ENCODE results near the gene SOX6. TPM values are rescaled to one million over a fixed set of nuclear protein-coding genes. Genes with fewer than 3 reads are reported as not detected.

SOX6 gene
- polyA plus RNA-seq, 1 donor (not counting 4 experiments of a cell fraction or from before 2014, with no cell fraction given) = 6.0 TPM

DNA sequence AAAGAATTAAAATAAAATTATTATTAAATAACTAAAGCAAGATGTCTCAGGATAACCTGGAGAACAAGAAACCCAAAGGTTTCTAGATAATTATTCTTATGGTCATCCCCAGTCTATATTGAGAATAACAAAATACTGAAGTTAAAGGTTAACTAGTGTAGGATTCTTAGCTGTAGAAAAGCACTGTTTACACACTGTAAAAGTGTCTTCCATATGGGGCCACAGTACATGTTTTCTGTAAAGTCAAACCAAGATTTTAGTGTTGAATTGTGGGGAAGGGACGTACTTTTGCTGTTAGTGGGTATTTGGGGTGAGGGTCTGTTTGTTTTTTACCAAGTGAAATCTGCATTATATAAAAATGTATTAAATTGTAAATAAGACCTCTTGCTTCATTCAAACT is 47.5 kb upstream of the SOX6 start:
- Histone ChIP-seq H3K9me3 (ENCODE audit: control insufficient read depth, low read depth, low read length) (no peaks in the 10 kb centered on the region), H3K9me1 (ENCODE audit: control insufficient read depth, extremely low read depth, insufficient read depth, low read length) (no peaks in the 10 kb centered on the region), H3K27me3 (ENCODE audit: control insufficient read depth, extremely low read depth, insufficient read depth, low read length) (no peaks in the 10 kb centered on the region), H4K20me1 (ENCODE audit: control insufficient read depth, extremely low read depth, insufficient read depth, low read length) (no peaks in the 10 kb centered on the region), H3K79me2 (ENCODE audit: control insufficient read depth, insufficient read depth, low read length) (no peaks in the 10 kb centered on the region), H3K4me2 (ENCODE audit: control insufficient read depth, extremely low read depth, insufficient read depth, low read depth, low read length) (no peak overlapping the region), H3K4me1 (ENCODE audit: control insufficient read depth, extremely low read depth, insufficient read depth, low read length) (no peaks in the 10 kb centered on the region), H3K4me3 (ENCODE audit: control insufficient read depth in 2 of 3, extremely low read depth in 1 of 3, insufficient read depth in 2 of 3, low read depth in 1 of 3, low read length in 3 of 3) (no peak overlapping the region), H3K36me3 (ENCODE audit: control insufficient read depth in 2 of 2, extremely low read depth in 1 of 2, insufficient read depth in 2 of 2, low read length in 2 of 2) (no peaks in the 10 kb centered on the region), H2AFZ (ENCODE audit: control insufficient read depth, low read length) (no peak overlapping the region), H3K27ac (ENCODE audit: control insufficient read depth, insufficient read depth, low read length) (no peak overlapping the region), H3K9ac (ENCODE audit: control insufficient read depth, extremely low read depth, insufficient read depth, low read length) (no peak overlapping the region)
- dilution Hi-C loops (cut with MboI; ENCODE audit: extremely low pct_ligation_motif_present, low sequenced_read_pairs) = no loop called here
- FAIRE-seq = no peak
- TF ChIP-seq, protein P1, sequence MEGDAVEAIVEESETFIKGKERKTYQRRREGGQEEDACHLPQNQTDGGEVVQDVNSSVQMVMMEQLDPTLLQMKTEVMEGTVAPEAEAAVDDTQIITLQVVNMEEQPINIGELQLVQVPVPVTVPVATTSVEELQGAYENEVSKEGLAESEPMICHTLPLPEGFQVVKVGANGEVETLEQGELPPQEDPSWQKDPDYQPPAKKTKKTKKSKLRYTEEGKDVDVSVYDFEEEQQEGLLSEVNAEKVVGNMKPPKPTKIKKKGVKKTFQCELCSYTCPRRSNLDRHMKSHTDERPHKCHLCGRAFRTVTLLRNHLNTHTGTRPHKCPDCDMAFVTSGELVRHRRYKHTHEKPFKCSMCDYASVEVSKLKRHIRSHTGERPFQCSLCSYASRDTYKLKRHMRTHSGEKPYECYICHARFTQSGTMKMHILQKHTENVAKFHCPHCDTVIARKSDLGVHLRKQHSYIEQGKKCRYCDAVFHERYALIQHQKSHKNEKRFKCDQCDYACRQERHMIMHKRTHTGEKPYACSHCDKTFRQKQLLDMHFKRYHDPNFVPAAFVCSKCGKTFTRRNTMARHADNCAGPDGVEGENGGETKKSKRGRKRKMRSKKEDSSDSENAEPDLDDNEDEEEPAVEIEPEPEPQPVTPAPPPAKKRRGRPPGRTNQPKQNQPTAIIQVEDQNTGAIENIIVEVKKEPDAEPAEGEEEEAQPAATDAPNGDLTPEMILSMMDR (optimal IDR thresholded peaks at IDR 0.05 in 1 of 3, IDR thresholded peaks at IDR 0.05 in 1 of 3, conservative IDR thresholded peaks at IDR 0.05 in 1 of 3; ENCODE audit: extremely low read depth in 1 of 3, insufficient read depth in 2 of 3, low read length in 3 of 3) = no peak
- no peak for TF ChIP-seq EZH2 (IDR thresholded peaks at IDR 0.05; ENCODE audit: low read length)
- DNase-seq (ENCODE audit: low read depth, low spot score) = no peak

DNA sequence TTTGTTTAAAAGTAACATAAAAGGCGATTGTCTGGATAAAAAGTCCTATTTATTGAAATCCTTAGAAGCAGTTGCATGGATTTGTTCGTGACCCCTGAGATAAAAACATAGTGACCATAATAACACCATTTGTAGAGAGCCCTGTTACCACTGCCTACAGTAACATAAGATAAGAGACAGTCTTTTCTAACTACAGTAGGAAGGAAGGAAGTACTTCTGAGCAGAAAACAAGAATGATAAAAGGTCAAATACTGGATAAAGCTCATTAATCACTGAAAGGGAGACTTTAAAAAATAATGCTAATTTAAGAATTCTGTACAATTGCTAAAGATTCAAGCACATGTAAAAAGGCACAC is 47.1 kb upstream of the SOX6 start:
- FAIRE-seq = no peak

More for the DNA sequence above, 47.1 kb upstream of the SOX6 start:
- Histone ChIP-seq H3K4me1 (ENCODE audit: control insufficient read depth, extremely low read depth, insufficient read depth, low read length) (no peaks in the 10 kb centered on the region), H3K27ac (ENCODE audit: control insufficient read depth, insufficient read depth, low read length) (no peak overlapping the region), H3K9ac (ENCODE audit: control insufficient read depth, extremely low read depth, insufficient read depth, low read length) (no peak overlapping the region), H3K27me3 (ENCODE audit: control insufficient read depth, extremely low read depth, insufficient read depth, low read length) (no peaks in the 10 kb centered on the region), H4K20me1 (ENCODE audit: control insufficient read depth, extremely low read depth, insufficient read depth, low read length) (no peaks in the 10 kb centered on the region), H3K79me2 (ENCODE audit: control insufficient read depth, insufficient read depth, low read length) (no peaks in the 10 kb centered on the region), H3K36me3 (ENCODE audit: control insufficient read depth in 2 of 2, extremely low read depth in 1 of 2, insufficient read depth in 2 of 2, low read length in 2 of 2) (no peaks in the 10 kb centered on the region), H3K4me2 (ENCODE audit: control insufficient read depth, extremely low read depth, insufficient read depth, low read depth, low read length) (no peak overlapping the region), H3K4me3 (ENCODE audit: control insufficient read depth in 2 of 3, extremely low read depth in 1 of 3, insufficient read depth in 2 of 3, low read depth in 1 of 3, low read length in 3 of 3) (no peak overlapping the region), H2AFZ (ENCODE audit: control insufficient read depth, low read length) (no peak overlapping the region), H3K9me3 (ENCODE audit: control insufficient read depth, low read depth, low read length) (no peaks in the 10 kb centered on the region), H3K9me1 (ENCODE audit: control insufficient read depth, extremely low read depth, insufficient read depth, low read length) (no peaks in the 10 kb centered on the region)
- no peak for DNase-seq (ENCODE audit: low read depth, low spot score)
- no peak for TF ChIP-seq EZH2 (IDR thresholded peaks at IDR 0.05; ENCODE audit: low read length)
- TF ChIP-seq, protein P1 (optimal IDR thresholded peaks at IDR 0.05 in 1 of 3, IDR thresholded peaks at IDR 0.05 in 1 of 3, conservative IDR thresholded peaks at IDR 0.05 in 1 of 3; ENCODE audit: extremely low read depth in 1 of 3, insufficient read depth in 2 of 3, low read length in 3 of 3) = no peak
- dilution Hi-C loops (cut with MboI; ENCODE audit: extremely low pct_ligation_motif_present, low sequenced_read_pairs) = no loop called here

Data from keratinocyte (primary cell).